ENCODE data around the gene TMEM115. TPM values are rescaled to one million over a fixed set of nuclear protein-coding genes. Genes with fewer than 3 reads are reported as not detected.

TMEM115 gene
- total RNA-seq, 1 donor from 2014 or later: 51.1 TPM

DNA sequence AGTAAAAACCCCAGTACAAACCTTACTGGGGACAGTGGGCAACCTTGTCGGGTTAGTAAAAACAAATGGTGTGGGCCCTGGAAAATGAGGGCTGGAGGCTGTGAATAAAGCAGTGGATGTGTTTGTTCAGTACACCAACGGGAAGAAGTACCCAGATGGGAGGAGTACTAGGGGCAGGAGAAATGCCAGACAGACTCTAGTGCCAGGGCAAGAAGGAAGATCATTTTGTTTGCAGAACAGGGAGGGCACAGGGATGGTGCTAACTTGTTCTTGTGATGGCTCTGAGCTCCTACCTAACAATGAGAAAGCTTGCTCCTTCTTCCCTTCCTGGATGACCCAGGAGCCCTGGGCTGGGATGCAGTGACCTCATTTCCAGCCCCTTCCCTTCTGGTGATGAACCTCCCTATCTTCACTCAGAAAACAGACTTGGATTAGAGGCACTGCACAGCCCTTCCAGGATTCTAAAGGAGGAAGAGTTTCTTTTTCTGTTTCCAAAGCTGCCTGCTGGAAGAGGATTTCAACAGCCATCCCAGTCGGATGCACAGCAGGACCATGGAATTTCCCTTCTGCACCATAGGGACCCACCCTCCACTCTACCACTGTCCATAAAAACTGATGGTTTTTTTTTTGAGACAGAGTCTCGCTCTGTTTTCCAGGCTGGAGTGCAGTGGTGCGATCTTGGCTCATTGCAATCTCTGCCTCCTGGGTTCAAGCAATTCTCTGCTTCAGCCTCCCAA lies 24.8 kb downstream of the TMEM115 start:
- Histone ChIP-seq H3K27ac (peak overlapping the region; percentile 66), H3K4me3 (no peak overlapping the region), H3K27me3 (no peaks in the 10 kb centered on the region), H3K9me3 (no peaks in the 10 kb centered on the region), H3K36me3 (peaks cover 0 to 27% of the 10 kb centered on the region in 2 donors), H3K4me1 (peaks cover 62% of the 10 kb centered on the region)
- intact Hi-C loops (cut with DNase I): no loop called here
- DNase-seq (ENCODE audit: extremely low spot score in 2 of 2): no peak
- TF ChIP-seq, protein P1, sequence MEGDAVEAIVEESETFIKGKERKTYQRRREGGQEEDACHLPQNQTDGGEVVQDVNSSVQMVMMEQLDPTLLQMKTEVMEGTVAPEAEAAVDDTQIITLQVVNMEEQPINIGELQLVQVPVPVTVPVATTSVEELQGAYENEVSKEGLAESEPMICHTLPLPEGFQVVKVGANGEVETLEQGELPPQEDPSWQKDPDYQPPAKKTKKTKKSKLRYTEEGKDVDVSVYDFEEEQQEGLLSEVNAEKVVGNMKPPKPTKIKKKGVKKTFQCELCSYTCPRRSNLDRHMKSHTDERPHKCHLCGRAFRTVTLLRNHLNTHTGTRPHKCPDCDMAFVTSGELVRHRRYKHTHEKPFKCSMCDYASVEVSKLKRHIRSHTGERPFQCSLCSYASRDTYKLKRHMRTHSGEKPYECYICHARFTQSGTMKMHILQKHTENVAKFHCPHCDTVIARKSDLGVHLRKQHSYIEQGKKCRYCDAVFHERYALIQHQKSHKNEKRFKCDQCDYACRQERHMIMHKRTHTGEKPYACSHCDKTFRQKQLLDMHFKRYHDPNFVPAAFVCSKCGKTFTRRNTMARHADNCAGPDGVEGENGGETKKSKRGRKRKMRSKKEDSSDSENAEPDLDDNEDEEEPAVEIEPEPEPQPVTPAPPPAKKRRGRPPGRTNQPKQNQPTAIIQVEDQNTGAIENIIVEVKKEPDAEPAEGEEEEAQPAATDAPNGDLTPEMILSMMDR (IDR thresholded peaks at IDR 0.05): no peak
- no peak for TF ChIP-seq POLR2AphosphoS5 (IDR thresholded peaks at IDR 0.05; ENCODE audit: insufficient read depth in 1 of 2, low read depth in 1 of 2)
- TF ChIP-seq POLR2A (IDR thresholded peaks at IDR 0.05): no peak

DNA sequence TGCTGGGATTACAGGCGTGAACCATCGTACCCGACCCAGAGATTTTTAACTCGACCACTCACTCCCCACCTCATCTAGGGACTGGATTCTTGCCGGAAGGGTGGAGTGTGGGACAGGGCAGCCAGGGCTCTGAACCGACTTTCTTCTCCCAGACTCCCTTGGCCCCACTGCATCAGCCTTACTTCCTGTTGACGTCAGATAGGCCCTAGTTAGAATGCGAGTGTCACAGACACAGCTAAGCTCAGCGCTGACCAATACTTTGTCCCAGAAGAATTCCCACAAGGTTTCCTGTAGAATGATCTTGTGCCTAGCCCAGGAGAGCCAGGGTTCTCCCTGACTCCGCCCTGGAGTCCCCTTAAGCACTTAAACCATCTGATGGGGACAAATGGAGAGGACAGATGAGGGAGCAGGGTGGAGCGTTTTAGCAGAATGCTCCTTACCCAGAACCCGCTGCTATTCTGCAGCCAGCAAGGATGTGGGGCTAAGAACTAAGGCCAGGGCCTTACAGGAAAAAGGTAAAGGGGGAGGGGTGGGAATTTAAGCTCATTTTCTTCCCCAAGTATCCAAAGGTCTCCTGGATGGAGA lies 25.5 kb downstream of the TMEM115 start:
- Histone ChIP-seq H3K27ac (peak overlapping the region; percentile 66), H3K4me1 (peaks cover 56% of the 10 kb centered on the region), H3K27me3 (no peaks in the 10 kb centered on the region), H3K4me3 (peak overlapping the region in 1 of 2 donors; percentile 3), H3K36me3 (peaks cover 0 to 30% of the 10 kb centered on the region in 2 donors), H3K9me3 (no peaks in the 10 kb centered on the region)
- TF ChIP-seq, protein P1 (IDR thresholded peaks at IDR 0.05): no peak
- TF ChIP-seq POLR2AphosphoS5 (IDR thresholded peaks at IDR 0.05; ENCODE audit: insufficient read depth in 1 of 2, low read depth in 1 of 2): peak in 1 of 2 donors; percentile 17
- intact Hi-C loops (cut with DNase I): no loop called here
- no peak for DNase-seq (ENCODE audit: extremely low spot score in 2 of 2)

DNA sequence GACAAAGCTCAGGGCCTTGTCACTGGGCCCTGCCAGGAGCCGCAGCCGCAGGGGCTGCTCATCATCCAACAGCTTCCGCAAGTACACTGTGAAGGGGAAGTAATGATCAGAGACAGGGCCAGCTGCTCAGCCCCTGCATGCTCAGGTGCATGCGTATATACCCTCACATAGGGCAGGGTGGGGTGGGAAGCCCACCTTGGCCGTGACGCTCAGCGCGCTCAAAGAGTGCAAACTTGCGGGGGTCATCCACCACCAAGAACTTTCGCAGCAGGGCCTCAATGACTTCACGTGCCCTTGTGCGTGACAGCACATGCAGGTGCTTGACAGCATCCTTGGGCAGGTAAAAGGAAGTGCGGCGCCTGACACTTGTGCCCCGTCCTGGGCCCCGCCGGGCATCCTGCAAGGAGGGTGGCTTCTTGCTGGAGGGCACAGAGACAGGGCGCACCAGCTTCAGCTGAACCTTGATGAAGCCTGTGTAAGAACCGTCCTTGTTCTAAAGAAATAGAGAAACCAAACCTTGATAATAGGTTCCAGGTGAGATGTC lies 27.9 kb downstream of the TMEM115 start:
- H3K27me3 ChIP-seq: no peaks in the 10 kb centered on the region
- no peak overlapping the region for H3K4me3 ChIP-seq
- intact Hi-C loops (cut with DNase I): no loop called here
- peaks cover 0 to 30% of the 10 kb centered on the region in 2 donors for H3K36me3 ChIP-seq
- H3K27ac ChIP-seq: no peak overlapping the region
- no peak for DNase-seq (ENCODE audit: extremely low spot score in 2 of 2)
- no peaks in the 10 kb centered on the region for H3K9me3 ChIP-seq
- peaks cover 55% of the 10 kb centered on the region for H3K4me1 ChIP-seq
- TF ChIP-seq POLR2A (IDR thresholded peaks at IDR 0.05) (no peak), POLR2AphosphoS5 (IDR thresholded peaks at IDR 0.05; ENCODE audit: insufficient read depth in 1 of 2, low read depth in 1 of 2) (no peak)
- TF ChIP-seq, protein P1 (IDR thresholded peaks at IDR 0.05): no peak

DNA sequence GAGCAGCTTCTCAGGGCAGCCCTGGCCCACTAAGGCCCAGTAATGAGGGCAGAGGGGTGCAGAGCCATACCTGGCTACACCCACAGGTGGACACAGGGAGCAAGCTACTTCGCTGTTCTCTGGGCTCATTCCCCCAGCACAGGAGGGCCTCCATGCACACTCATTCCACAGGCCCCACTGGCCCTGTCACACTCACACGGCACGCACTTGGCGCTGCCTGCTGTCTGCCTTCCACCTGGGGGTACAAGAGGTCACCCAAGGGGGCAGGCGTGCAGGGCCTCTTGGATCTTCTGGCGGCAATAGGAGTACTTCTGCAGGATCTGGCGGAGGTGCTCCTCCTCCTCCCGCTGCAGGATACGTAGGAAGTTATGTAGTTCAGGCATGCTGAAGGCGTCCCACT lies 29.0 kb downstream of the TMEM115 start:
- intact Hi-C loops (cut with DNase I): no loop called here
- H3K4me3 ChIP-seq: no peak overlapping the region
- no peak overlapping the region for H3K27ac ChIP-seq
- no peak for DNase-seq (ENCODE audit: extremely low spot score in 2 of 2)
- H3K27me3 ChIP-seq: no peaks in the 10 kb centered on the region
- H3K9me3 ChIP-seq: no peaks in the 10 kb centered on the region
- peaks cover 0 to 38% of the 10 kb centered on the region in 2 donors for H3K36me3 ChIP-seq
- peaks cover 44% of the 10 kb centered on the region for H3K4me1 ChIP-seq
- TF ChIP-seq POLR2AphosphoS5 (IDR thresholded peaks at IDR 0.05; ENCODE audit: insufficient read depth in 1 of 2, low read depth in 1 of 2) (no peak), POLR2A (IDR thresholded peaks at IDR 0.05) (no peak)
- TF ChIP-seq, protein P1 (IDR thresholded peaks at IDR 0.05): no peak
